Effector CD4-positive, alpha-beta T cell (primary cell): ENCODE measurements around the gene TTC7B.

Source experiments
- DNase-seq: peaks from one replicate; pipeline ENCODE4 v3.0.0-alpha.2; 2020

The TTC7B gene

GRCh38 chr14:90587252-90587910 lies 228.8 kb downstream of the TTC7B start:
- no peak for DNase-seq

DNA sequence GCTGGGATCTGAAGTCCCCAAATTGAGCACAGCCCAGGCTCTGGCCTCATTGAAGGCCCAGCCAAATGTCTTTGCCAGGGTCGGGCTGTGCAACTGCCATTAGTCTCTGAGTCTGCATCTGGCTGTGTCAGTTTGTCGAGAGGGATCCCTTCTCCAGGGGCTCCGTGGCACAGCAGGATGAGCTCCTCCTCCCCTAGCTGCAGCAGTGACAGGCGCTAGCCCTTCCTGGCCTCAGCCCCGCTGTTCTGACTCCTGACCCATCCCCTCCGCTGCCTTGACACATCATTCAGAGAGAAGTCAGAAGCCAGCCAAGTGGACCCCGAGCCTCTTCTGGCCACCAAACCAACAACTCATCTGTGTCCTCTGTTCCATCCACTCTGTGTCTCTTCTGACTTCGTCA lies 231.1 kb downstream of the TTC7B start:
- no peak for DNase-seq

GRCh38 chr14:90583916-90584605 lies 232.2 kb downstream of the TTC7B start:
- no peak for DNase-seq

DNA sequence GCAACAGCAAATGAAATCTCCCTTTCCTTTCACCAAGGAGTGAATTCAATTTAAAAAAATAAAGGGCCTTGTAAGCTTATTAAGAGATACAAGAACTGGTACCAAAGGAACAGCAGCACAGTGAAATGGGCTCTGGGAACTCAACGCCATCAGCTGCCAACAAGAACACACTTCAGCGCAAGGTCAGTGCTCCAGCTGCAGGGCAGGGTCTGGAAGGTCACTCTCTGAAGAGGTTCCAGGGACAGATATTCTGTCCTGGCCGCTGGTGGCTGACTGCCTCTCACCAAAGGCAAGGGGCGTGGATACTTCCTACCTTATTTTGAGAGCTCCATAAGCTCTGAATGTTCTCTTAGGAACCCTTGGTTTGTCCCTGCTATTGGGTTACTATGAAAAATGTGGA lies 232.8 kb downstream of the TTC7B start:
- DNase-seq = no peak

DNA sequence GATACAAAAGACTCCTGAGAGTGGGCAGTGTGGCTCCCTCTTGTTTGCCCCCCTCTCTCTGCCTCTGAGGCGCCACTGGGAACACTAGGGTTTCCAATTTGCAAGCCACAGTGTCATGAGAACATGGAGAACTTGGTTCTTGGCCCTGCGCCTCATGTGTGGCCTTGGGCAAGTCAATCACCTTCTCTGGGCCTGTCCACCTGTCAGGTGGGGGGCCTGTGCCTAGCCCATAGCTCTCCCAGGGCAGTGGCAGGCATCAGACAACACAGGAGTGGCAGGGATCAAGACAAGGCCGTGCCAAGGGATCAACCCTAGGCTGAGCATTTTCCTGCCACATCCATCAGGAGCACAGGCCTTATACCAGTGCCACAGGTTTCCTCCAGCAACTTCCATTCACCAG lies 234.1 kb downstream of the TTC7B start:
- DNase-seq = no peak

- no peak for DNase-seq
These were observed 234.5 kb downstream of the TTC7B start for GRCh38 chr14:90581745-90582144.

DNA sequence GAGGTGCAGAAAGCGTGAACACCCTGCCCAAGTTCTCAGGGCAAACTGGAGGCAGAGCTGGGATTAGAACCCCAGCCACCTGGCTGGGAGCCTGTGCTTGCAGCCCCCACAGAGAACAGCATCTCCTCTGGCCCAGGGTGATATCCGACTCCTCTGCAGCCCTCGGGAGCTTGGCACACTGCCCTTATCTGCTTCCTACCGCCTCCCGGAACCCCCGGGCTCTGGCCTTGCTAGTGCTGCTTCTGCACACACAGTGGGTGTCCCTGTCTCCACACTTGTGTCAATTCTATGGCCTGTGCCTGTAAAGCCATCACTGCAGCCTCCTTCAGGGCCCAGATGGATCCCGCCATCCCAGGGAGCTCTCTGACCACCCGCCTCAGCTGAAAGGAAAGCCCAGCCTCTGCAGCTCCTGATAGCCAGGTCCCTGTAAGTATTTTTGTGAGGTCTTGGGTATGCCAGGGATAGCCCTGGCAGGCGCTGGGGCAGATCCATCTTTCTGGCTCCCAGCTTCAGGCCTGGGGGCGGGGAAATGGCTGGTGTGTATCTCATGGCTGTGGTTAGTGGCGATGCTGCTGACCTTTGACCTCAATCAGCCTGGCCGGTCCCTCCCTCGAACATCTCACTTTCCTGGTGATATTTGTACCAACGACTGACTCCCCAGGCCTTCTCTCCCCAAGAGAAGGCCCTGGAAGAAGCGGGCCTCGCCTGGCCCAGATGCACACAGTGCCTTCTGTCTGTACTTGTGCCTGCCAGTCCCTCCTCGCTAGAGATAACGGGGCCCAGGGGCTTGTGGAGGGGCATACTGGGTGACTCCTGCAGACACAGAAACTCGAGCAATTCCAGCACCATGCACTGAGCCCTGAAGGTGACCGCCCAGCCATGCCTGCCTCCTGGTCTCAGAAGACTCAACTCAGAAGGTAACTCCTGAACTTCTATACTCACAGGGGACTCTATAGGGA lies 235.6 kb downstream of the TTC7B start:
- no peak for DNase-seq

DNA sequence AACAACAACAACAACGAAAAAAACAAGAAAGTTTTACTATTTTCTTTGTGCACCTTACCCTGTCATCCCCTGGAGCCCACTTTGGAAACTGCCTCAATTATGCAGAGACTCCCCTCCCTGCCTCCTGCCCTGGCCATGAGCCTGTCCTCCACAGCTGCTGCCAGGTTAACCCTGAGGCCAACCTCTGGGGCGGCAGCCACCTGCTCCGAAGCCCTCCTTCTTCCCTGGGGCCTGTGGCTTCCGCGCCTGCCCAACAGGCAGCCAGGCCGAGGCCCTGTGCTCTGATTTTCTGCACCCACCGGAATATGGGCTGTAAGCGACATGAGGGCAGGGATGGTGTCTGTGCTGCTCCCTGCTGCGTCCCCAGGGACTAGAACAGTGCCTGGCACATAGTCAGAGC lies 236.4 kb downstream of the TTC7B start:
- no peak for DNase-seq

DNA sequence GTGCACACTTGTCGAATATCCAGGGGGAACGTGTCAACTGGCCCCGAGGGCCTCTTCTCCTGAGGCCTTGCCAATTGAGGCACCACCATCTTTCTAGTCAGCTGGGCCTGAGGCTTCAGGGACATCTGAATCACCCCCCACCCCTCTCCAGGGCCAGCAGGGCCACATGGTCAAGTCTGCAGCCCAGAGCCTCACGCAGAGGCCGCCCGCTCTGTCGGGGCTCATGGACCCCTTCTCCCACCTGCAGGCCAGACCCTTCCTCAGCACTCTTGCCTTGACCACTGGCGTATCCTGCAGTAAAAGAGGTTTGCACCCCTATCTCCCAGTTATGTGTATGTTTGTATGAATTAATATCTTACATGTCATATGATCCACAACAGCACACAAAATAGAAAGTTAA lies 237.1 kb downstream of the TTC7B start:
- DNase-seq = no peak

GRCh38 chr14:90578283-90578985 lies 237.8 kb downstream of the TTC7B start:
- no peak for DNase-seq

DNA sequence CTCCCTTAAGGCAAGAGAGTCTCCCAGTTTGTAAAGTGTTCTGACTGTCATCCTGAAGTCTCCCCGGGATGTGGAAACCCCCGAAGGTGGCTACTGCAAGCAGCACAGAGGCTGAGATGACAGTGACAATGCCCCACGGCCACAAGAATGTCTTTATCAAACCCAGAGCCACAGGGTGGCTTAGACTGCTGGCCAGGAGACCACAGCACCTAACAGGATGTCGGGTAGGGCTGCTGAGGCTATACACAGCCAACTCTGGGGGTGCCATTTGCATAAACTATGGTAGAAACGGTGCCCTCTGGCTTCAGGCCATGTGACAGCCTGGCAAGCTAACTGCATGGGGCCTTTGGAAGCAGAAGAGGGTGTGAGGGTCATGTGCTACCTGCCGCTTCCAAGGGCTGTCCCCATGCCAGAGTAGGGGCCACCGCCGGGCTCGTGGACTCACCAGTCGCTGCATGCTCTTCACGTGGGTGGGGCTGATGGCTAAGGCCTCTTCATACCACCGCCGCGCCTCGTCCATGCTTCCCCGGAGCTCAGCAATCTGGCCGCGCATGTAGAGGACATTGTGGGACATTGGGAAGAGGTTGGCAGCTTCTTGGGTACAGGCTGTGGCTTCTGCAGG lies 238.5 kb downstream of the TTC7B start:
- DNase-seq = no peak

- no peak for DNase-seq
These were observed 239.1 kb downstream of the TTC7B start for GRCh38 chr14:90576981-90577660.

- DNase-seq = no peak
These were observed 239.6 kb downstream of the TTC7B start for GRCh38 chr14:90576581-90576980.

- DNase-seq = no peak
These were observed 240.4 kb downstream of the TTC7B start for GRCh38 chr14:90575781-90576180.

DNA sequence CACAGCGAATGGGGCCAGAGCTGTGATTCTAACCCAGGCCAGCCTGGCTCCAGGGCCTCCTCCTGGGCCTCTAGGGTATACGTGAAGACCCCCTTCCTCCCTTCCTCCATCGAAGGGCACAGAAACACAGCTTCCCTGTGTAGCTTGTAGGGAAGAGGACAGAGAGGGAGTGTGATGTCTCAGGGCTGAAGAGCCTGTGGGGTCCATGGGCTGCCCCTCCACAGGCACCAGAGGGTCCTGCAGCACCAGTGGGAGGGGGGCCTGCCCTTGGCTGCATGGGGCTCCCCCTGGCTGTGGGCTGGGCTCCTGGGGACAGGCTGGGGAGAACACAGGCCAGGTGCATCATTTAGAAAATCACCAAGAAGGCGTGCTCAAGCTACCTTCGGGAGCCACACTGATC lies 240.9 kb downstream of the TTC7B start:
- no peak for DNase-seq

DNA sequence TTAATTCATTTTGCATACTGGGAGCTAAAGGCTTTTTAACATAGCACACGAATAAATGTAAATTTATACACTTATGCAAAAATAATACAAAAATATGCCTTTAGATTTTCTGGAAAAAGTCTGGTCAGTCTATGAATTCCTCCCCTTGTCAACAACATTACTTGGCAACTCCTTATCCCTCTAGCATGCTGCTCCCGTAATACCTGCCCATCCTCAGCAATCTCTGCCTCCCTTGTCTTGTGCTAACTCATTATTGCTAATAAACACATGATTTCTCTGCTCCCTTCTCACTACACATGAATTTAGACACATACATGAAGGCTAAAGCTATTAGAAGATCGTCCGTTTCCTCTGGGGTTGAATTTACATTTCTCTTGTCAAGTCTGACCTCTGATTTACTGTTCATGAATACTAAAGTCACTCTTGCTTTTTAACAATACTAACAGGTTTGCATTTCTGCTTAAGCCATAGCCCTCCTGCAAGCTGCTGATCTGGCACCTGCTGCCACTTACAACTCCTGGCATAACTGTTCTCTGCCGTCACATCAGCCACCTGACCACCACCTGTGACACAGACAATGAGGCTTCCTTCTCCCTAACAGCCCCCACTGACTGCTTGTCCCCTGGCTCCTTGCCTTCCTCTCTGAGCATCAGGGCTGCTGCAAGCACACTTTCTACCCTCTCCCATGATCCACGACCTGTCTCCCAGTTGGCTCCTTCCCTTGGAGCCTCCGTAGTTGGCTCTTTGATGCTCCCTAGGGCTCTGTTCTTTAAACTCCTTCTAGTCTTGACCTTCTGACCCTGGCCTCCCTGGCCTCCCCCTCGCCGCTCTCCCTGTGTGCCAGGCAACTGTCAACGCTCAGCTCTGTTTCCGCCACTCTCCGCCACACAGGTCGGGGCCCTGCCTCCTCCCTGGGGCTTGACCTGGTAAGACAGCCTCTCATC lies 241.8 kb downstream of the TTC7B start:
- no peak for DNase-seq

- no peak for DNase-seq
These were observed 242.7 kb downstream of the TTC7B start for GRCh38 chr14:90573385-90574105.

DNA sequence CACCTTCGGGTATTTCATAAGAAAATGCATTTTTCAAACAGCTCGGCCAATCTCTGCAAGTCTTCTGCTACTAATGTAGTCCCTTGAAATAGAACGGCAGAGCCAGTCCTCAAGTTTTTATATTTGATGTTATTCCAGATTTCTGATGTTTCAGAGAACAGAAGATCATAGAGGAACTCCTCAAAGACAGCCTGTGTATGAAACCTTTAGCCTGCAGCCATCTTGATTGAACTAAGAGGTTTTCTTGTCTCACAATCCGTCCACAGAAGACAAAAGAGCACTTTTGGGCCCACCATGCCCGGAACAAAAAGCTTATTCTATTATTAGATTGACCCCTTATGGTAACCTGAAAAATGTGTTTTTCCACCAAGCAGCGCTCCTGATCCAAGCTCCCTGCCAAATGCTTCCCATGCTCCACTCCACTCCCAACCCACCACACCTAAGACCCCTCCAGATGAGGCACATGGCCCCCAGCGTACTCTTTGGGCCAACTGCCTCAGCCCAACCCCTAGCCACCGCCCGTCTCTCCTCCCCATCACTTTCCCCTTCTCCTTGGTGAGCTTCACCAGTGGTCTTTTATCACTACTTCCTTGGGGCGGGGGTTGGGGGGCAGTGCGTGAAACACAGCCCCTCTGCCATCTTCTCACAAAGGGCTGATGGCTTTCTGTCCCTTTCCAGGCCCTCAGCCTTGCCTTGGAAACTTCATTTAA lies 243.6 kb downstream of the TTC7B start:
- no peak for DNase-seq
